HG03175 (cell line): ENCODE data around the gene GRXCR1.

Experiments used
- ATAC-seq: cut with Tn5 transposase; IDR thresholded peaks from one replicate; pipeline ENCODE4 v1.9.1; 2021; ENCODE audit warnings: mild to moderate bottlenecking, moderate library complexity; ENCODE audit not compliant: unreplicated experiment

Gene GRXCR1

GRCh38 chr4:42892413-42892812 is at the start of gene GRXCR1:
GRXCR1 (plus strand) TSS chr4:42892713; CDS start chr4:42893267, 554 bp downstream.
- no peak for ATAC-seq

GRCh38 chr4:42843694-42844093 is 48.8 kb upstream of the GRXCR1 start:
- no peak for ATAC-seq

GRCh38 chr4:42844422-42845070 is 48.0 kb upstream of the GRXCR1 start:
- no peak for ATAC-seq

GRCh38 chr4:42845586-42845985 is 46.9 kb upstream of the GRXCR1 start:
- ATAC-seq, result no peak

GRCh38 chr4:42855779-42856178 is 36.7 kb upstream of the GRXCR1 start:
- ATAC-seq, result no peak

DNA sequence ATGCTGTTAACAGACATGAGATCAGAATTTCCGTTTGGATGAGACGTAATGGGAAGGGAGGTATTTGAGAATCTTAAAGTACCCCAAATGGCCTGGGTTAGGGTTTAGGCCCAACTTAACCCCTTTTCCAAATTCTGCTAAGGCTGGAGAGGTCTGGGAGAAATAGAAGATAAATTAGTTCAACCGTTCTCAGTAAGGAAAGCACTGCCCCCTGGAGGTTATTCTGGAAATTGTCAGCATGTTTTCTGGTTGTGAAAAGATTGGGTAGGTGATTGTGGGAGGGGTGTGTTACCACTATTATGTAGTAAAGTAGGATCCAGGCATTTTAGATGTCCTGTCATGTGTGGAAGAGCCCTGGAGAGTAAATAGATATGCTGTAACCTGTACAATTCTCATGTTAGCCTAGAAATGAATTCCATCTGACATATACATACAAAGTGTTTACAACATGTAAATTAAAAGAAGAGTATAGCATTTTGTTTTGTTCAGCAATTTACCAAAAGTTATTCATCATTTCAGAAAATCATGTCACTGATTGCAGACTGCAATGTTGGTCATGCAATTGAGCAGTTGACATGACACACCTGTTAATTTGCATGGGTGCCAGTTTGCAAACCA is 26.8 kb upstream of the GRXCR1 start:
- peak; percentile 81 for ATAC-seq

DNA sequence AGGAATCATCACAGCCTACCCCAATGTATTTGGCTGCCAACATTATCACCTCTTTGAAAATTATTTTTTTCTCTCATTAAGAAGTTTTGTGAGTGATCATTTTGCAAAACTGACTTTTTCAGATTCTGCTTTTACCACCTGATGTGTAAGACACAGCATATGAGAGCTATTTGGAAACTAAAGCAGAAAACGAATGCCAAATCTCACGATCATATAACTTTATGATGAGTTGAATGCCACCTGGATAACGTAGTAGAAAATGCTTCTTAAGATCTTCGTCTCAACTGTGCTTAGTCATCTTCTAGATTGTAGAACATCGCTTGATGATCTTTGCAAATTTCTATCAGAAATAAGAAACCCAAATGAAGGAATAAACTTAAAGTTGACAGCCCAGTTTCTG is 21.3 kb upstream of the GRXCR1 start:
- ATAC-seq, result no peak

DNA sequence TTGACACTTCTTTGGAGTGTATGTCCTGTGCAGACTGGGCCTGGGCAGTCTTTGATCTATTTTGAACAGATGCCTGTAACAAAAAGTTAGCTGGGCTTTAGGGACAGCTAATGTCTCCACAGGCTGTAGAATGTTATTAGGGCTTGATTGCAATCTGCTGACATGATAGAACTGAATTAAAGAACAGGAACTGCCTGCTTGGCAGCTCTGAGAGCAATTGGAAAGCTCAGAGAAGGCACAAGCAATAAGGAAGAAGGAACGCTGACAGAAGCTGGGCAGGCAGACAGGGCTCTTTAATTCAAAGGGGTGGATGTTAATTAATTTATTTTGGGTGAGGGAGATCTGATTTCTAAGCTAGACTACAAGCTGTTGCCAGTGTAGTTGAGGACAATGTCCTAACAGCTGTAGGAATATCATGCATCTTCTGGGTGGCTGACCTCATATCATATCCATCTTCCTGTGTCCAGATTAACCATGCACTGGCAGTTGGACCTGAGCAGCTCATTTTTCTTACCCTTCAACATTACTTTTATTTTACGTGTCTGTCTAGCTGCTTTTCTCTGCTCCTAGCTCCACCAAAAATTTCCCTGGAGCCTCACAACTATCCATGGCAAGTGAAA is 20.7 kb upstream of the GRXCR1 start:
- ATAC-seq, result no peak

DNA sequence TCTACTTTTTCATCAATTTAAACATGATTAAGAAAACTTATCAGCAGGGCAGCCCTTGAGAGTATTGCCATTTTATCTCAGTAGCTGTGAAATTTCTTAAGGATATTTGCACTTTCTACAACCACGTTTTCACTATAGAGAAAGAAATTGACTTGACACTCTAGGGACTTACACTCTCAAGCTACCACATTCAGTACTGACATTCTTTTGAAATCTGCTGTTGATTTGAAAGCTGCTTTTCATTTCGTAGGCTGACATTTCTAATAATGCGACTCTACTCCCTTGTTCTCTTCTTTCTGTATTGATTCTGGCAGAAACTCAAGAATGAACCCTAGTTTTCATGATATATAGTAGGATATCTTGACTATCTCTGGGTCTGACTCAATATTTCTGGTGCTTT is 13.7 kb upstream of the GRXCR1 start:
- no peak for ATAC-seq

DNA sequence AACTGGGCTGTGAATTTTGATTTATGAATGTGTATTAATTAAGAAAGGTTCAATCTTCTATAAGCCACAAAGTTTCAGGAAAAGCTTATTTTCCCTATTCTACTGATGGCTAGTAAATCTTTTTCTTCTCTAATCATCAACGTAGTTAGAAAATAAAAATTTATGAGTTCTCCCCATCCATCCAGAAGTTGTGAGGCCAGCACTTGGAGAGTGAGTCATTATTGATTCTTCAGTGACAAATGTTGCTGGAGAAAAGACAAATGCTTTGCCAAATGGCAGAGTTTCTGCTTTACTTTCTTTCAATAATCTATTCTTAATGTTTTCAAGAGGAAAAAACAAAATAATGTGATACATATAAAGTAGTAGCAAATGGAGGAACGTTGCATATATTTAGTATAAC is 11.3 kb upstream of the GRXCR1 start:
- ATAC-seq, result no peak

- ATAC-seq, result no peak
Measured at GRCh38 chr4:42891644-42892043, 869 bp upstream of the GRXCR1 start.

DNA sequence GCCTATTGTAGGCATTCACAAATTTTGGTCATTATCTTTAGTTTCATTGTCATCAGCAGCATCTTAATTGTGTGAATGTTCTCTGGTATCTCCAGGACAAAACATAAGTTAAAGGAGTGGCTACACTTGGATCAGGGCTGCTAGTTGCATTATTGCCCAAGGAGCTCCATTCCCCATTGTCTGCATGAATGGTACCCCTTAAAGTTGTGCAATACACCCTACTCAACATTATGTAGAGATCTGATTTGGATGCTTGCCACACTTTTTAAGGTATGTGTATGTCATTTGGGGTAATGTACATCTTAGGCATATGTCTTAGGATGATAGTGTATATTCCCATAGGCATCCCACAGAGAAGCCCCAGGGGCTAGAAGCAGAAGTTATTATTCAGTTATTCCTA is 2.9 kb downstream of the GRXCR1 start:
- no peak for ATAC-seq

GRCh38 chr4:42904986-42905385 is 12.5 kb downstream of the GRXCR1 start:
- no peak for ATAC-seq

DNA sequence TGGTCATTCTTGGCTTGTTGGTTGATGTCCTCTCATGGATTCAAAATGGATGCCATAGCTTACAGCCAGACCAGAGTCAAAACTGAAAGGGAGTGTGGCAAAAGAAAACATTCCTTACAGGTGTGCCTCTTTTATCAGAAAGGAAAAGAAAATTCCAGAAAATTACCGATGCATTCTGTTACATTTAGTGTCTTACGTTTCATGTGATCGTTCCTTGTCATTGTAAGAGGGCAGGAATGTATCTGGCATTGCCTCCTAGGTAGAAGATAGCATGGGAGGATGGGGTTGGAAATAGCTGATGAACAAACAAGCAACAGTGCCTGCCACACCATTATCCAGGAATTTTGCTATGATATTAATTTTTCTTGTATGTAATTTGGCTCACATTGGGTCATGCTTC is 13.1 kb downstream of the GRXCR1 start:
- ATAC-seq, result no peak

DNA sequence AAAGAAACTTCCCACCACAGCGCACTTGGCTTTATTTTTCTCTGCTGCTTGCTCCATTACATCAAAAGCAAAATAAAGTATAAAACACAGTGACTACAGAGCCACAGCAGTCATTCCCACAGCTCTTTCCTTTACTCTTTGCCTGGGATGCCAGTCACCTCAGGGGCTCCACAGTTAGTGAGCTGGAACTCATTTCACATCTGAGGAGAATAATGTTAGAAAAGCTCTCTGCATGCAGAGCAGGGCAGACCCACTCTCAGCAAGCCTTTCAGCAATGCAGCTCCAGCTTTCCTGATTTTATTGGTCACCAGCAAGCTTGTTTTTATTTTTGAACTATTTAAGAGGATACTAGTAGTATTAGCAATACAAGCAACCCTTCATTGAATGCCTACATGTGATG is 13.8 kb downstream of the GRXCR1 start:
- no peak for ATAC-seq

GRCh38 chr4:42906891-42907759 is 14.6 kb downstream of the GRXCR1 start:
- ATAC-seq, result no peak

DNA sequence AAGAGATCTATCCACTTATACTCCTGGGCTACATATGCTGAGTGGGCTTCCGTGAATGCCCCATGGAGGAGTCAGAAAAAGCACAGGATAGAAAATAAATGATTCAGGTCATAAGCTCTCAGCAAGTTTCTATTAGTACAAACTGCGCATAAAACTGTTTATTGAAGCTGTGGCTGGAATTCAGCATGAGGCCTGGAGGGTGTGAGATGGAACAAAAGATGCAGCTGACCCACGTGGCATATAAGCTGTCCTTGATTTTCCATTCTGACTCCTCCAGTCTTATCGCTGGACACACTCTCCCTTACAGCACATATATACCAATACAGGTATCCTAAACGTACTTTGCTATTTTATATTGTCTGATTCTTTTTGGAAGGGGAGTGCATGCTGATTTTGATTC is 17.9 kb downstream of the GRXCR1 start:
- ATAC-seq, result no peak

DNA sequence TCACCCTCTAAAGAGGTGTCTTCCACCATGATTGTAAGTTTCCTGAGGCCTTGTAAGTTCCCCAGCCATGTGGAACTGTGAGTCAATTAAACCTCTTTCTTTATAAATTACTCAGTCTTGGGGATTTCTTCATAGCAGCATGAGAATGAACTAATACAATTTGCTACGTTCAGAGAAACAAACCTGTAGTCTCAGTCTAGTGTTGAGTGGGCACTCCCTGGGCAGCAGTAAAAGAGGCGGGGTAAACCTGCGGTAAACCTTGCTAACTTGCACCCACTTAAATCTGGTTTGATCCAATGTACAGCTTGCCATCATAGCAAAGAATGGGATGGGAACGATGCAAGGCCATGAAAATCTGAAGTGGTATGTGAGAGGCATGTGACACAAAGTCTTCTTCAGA is 22.4 kb downstream of the GRXCR1 start:
- no peak for ATAC-seq

- ATAC-seq, result no peak
Measured at GRCh38 chr4:42915484-42915883, 23.0 kb downstream of the GRXCR1 start.

DNA sequence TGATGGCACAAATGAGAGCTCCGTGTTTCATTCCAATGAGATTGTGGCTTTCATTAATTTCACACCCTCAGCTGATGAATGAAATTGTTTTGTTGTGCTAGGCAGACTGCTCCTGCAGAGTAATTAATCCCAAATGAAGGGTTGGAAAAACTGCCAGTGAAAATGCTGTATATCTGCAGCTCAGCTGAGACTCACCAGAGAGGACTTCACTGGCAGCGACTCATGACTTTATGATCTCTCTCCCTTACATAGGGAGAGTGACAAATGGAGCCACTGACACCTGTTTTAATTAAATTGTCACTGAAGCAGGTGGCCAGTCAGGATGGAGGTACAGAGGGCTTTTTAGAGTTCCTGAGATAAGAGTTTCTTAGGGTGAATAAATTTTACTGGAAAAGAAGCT is 24.8 kb downstream of the GRXCR1 start:
- no peak for ATAC-seq

- ATAC-seq, result no peak
Measured at GRCh38 chr4:42923431-42923830, 30.9 kb downstream of the GRXCR1 start.

GRCh38 chr4:42925921-42926320 is 33.4 kb downstream of the GRXCR1 start:
- no peak for ATAC-seq
